ENCODE data around the gene TOMM20L. TPM values are rescaled to one million over a fixed set of nuclear protein-coding genes. Genes with fewer than 3 reads are reported as not detected.

The TOMM20L gene
- total and polyA plus RNA-seq, 2 of the 13 experiments (the other 11 are each of a cell fraction or from before 2014, with no cell fraction given): 0.46 TPM; not detected in 1

- TF ChIP-seq TEF (CRISPR knock-in tag; IDR thresholded peaks at IDR 0.05) (no peak), ZBTB7A (CRISPR knock-in tag; IDR thresholded peaks at IDR 0.05) (no peak), ZNF362 (CRISPR knock-in tag; IDR thresholded peaks at IDR 0.05; ENCODE audit: borderline replicate concordance) (no peak), ZNF30 (CRISPR knock-in tag; IDR thresholded peaks at IDR 0.05) (no peak), SIX1 (CRISPR knock-in tag; IDR thresholded peaks at IDR 0.05; ENCODE audit: borderline replicate concordance) (peak; percentile 70; the same call in 1 of the 2 replicates), KDM4B (CRISPR knock-in tag; IDR thresholded peaks at IDR 0.05) (no peak), ZNF883 (CRISPR knock-in tag; IDR thresholded peaks at IDR 0.05; ENCODE audit: not compliant biosample characterization) (no peak), TAF1 (CRISPR knock-in tag; IDR thresholded peaks at IDR 0.05) (peak; percentile 67), ZFP90 (CRISPR knock-in tag; IDR thresholded peaks at IDR 0.05; ENCODE audit: borderline replicate concordance) (no peak), ZNF496 (CRISPR knock-in tag; IDR thresholded peaks at IDR 0.05; ENCODE audit: insufficient replicate concordance) (no peak), ZNF607 (CRISPR knock-in tag; IDR thresholded peaks at IDR 0.05; ENCODE audit: borderline replicate concordance) (no peak; the same call in 1 of the 2 replicates), ZNF205 (CRISPR knock-in tag; IDR thresholded peaks at IDR 0.05) (peak; percentile 29), ZNF468 (CRISPR knock-in tag; IDR thresholded peaks at IDR 0.05) (no peak), ZNF781 (CRISPR knock-in tag; IDR thresholded peaks at IDR 0.05; ENCODE audit: borderline replicate concordance, not compliant biosample characterization) (no peak), SKIL (CRISPR knock-in tag; IDR thresholded peaks at IDR 0.05; ENCODE audit: borderline replicate concordance) (0 out of 2 replicates have a peak, but pooled peaks have one; percentile 19), ZGPAT (CRISPR knock-in tag; IDR thresholded peaks at IDR 0.05) (peak; percentile 64; the same call in 1 of the 2 replicates), KDM3A (CRISPR knock-in tag; IDR thresholded peaks at IDR 0.05; ENCODE audit: low read depth) (no peak; the same call in 1 of the 2 replicates), RELA (CRISPR knock-in tag; IDR thresholded peaks at IDR 0.05) (no peak), DZIP1 (CRISPR knock-in tag; IDR thresholded peaks at IDR 0.05) (no peak), ZNF501 (CRISPR knock-in tag; IDR thresholded peaks at IDR 0.05) (peak; percentile 65; the same call in 1 of the 2 replicates)
Observed at GRCh38 chr14:58427281-58428117, 31.8 kb downstream of the TOMM20L start, which contains the start of the genes KIAA0586 and TIMM9 (continued).

Data from HepG2 (cell line).